Tibial artery (tissue), 4 donors: ENCODE measurements around the gene SMOC2.

Experiments
- DNase-seq, 2 donors: peaks; one replicate each; pipeline ENCODE4 v3.0.0-alpha.2; 2019
- H3K27ac ChIP-seq, 2 donors: fragments of 200-600 bp; sonication (generic) in 1 of 2; 1 replicate in 1 of 2; 2 replicates in 1 of 2; pipeline ENCODE4 v1.5.1; 2018 to 2019; ENCODE audit warnings: mild to moderate bottlenecking in 1 of 2
- H3K27me3 ChIP-seq, 2 donors: fragments of 200-600 bp; sonication (generic) in 1 of 2; one replicate each; pipeline versions ENCODE4 v1.5.1 to v1.6.0; 2016 to 2019
- H3K36me3 ChIP-seq, 3 donors: fragments of 200-600 bp; sonication (generic) in 2 of 3; one replicate each; pipeline ENCODE4 v1.5.1; 2016 to 2019; ENCODE audit warnings: mild to moderate bottlenecking in 2 of 3
- H3K4me1 ChIP-seq, 4 donors: fragments of 200-600 bp; sonication (generic) in 2 of 4; 1 replicate in 3 of 4; 2 replicates in 1 of 4; pipeline ENCODE4 v1.5.1; 2016 to 2019
- H3K4me3 ChIP-seq, 2 donors: fragments of 200-600 bp; sonication (generic) in 1 of 2; 1 replicate in 1 of 2; 2 replicates in 1 of 2; pipeline ENCODE4 v1.5.1; 2018 to 2019; ENCODE audit warnings: mild to moderate bottlenecking in 2 of 2
- H3K9me3 ChIP-seq, 3 donors: fragments of 200-600 bp; sonication (generic) in 1 of 3; one replicate each; pipeline ENCODE4 v1.5.1; 2016 to 2019
- CTCF ChIP-seq, 2 experiments: fragments of 200-600 bp in 1 of 2; fragments of 450-650 bp in 1 of 2; IDR thresholded peaks; one replicate each; pipeline ENCODE4 v1.5.1; 2017 to 2019; ENCODE audit warnings: antibody characterized with exemption in 2 of 2, mild to moderate bottlenecking in 1 of 2, moderate library complexity in 1 of 2
- intact Hi-C: fragments of 100-400 bp; cut with DNase I; formaldehyde crosslinking; loops from one replicate; pipeline ENCODE4 v1.15.0; 2023; ENCODE audit warnings: low total_unique reads

SMOC2 gene

GRCh38 chr6:168415993-168416530, 24.9 kb upstream of the SMOC2 start:
- Histone ChIP-seq H3K27ac (no peak overlapping the region), H3K36me3 (no peaks in the 10 kb centered on the region), H3K9me3 (no peaks in the 10 kb centered on the region), H3K4me1 (peaks cover 0 to 39% (median 29%) of the 10 kb centered on the region in 4 donors), H3K27me3 (no peaks in the 10 kb centered on the region), H3K4me3 (no peak overlapping the region)
- intact Hi-C loops, result no loop called here
- no peak for DNase-seq
- no peak for TF ChIP-seq CTCF (IDR thresholded peaks at IDR 0.05)

- H3K27me3 ChIP-seq, result no peaks in the 10 kb centered on the region
- TF ChIP-seq CTCF (IDR thresholded peaks at IDR 0.05), result no peak
- H3K36me3 ChIP-seq, result no peaks in the 10 kb centered on the region
- H3K4me1 ChIP-seq, result peaks cover 0 to 39% (median 29%) of the 10 kb centered on the region in 4 donors
- DNase-seq, result no peak
- H3K4me3 ChIP-seq, result no peak overlapping the region
- intact Hi-C loops, result no loop called here
- no peak overlapping the region for H3K27ac ChIP-seq
- no peaks in the 10 kb centered on the region for H3K9me3 ChIP-seq
These were observed 24.5 kb upstream of the SMOC2 start for GRCh38 chr6:168416531-168416930.

- H3K36me3 ChIP-seq, result no peaks in the 10 kb centered on the region
- H3K27me3 ChIP-seq, result no peaks in the 10 kb centered on the region
- no peak for TF ChIP-seq CTCF (IDR thresholded peaks at IDR 0.05)
- H3K4me3 ChIP-seq, result no peak overlapping the region
- H3K4me1 ChIP-seq, result peaks cover 0 to 39% (median 29%) of the 10 kb centered on the region in 4 donors
- no peak for DNase-seq
- H3K27ac ChIP-seq, result no peak overlapping the region
- no peaks in the 10 kb centered on the region for H3K9me3 ChIP-seq
- intact Hi-C loops, result no loop called here
These were observed 23.8 kb upstream of the SMOC2 start for GRCh38 chr6:168417191-168417590.

- no peak for DNase-seq
These were observed 23.1 kb upstream of the SMOC2 start for GRCh38 chr6:168417679-168418557.

GRCh38 chr6:168418711-168419121, 22.3 kb upstream of the SMOC2 start:
- Histone ChIP-seq H3K27ac (peak overlapping the region in 1 of 2 donors; percentile 4), H3K36me3 (no peaks in the 10 kb centered on the region), H3K9me3 (no peaks in the 10 kb centered on the region), H3K27me3 (no peaks in the 10 kb centered on the region), H3K4me1 (peaks cover 0 to 39% (median 29%) of the 10 kb centered on the region in 4 donors), H3K4me3 (no peak overlapping the region)
- no peak for DNase-seq
- TF ChIP-seq CTCF (IDR thresholded peaks at IDR 0.05), result no peak
- intact Hi-C loops, result no loop called here

More at GRCh38 chr6:168417679-168418557, 23.1 kb upstream of the SMOC2 start:
- Histone ChIP-seq H3K36me3 (no peaks in the 10 kb centered on the region), H3K9me3 (no peaks in the 10 kb centered on the region), H3K27me3 (no peaks in the 10 kb centered on the region), H3K27ac (no peak overlapping the region), H3K4me1 (peaks cover 0 to 39% (median 29%) of the 10 kb centered on the region in 4 donors), H3K4me3 (peak overlapping the region in 1 of 2 donors; percentile 13)
- TF ChIP-seq CTCF (IDR thresholded peaks at IDR 0.05), result no peak
- intact Hi-C loops, result no loop called here
